Stimulated activated CD4-positive, alpha-beta T cell treated with anti-CD3 and anti-CD28 coated beads, Interleukin-1b, Interleukin-23, amount 100 ng/mL, for 4 hours (primary cell): ENCODE results near the gene ARL4C.
A peak's percentile ranks its signal among the peaks of the same experiment; 100 is the strongest.
"Not testable (repeated sequence)": the region's sequence is repeated elsewhere in the genome, so short reads cannot be mapped to it uniquely, and the experiment has no call there.

Experiments
- DNase-seq, 2 donors: peaks; one replicate each; pipeline ENCODE4 v3.0.0-alpha.2; 2020; ENCODE audit warnings: low read depth in 2 of 2

ARL4C gene

GRCh38 chr2:234476766-234477165, 20.1 kb downstream of the ARL4C start:
- no peak for DNase-seq

- DNase-seq = no peak
These were observed 22.2 kb downstream of the ARL4C start for GRCh38 chr2:234474654-234475053.

DNA sequence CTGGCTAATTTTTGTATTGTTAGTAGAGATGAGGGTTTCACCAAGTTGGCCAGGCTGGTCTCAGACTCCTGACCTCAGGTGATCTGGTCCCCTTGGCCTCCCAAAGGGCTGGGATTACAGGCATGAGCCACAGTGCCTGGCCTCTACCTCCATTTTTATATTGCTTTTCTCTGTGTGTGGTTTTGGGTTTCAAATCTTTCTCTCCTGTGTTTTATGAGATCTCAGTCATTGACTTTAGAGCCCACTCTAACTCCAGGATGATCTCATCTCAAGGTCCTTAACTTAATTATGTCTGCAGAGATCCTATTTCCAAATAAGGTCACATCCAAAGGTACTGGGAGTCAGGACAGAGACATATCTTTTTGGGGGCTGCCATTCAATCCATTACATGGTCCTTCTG, 24.7 kb downstream of the ARL4C start:
- no peak for DNase-seq

DNA sequence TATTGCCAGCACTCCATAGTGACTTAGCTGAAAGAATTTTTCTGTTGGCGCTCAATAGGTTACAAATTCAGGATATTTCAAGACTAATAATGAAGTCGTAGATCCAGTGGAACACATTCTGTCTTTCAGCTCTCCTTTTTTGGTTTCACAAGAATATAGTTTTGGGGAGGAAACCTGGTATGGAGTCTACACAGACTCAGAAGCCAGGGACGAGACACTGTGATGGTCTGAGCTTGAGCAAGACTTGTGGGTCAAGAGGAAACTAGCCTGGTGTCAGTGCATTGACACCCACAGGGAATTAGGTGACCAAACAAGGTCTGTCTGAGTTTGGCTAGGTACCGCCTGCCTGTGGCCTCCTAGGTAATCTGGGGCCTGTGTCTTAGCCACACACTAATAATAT, 26.9 kb downstream of the ARL4C start:
- DNase-seq = no peak

- no peak for DNase-seq
These were observed 27.5 kb downstream of the ARL4C start for GRCh38 chr2:234469251-234469845.

DNA sequence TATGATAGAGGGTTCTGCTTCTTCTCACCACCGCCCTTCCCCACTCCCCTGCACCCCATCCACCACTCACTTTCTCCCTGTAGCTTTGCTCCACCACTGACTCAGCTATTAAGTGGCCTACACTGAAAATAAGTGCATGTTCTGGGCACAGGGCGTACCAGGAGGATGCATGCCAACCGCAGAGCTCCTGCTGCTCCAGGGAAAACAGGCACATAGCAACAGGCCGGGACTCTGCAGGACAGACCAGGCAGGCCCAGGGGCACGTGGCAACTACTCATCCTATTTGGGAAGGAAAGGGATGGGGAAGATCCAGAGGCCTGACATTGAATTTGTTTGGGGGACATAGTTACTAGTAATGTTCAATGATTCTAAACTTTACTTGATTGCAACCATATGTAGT, 28.4 kb downstream of the ARL4C start:
- no peak for DNase-seq

DNA sequence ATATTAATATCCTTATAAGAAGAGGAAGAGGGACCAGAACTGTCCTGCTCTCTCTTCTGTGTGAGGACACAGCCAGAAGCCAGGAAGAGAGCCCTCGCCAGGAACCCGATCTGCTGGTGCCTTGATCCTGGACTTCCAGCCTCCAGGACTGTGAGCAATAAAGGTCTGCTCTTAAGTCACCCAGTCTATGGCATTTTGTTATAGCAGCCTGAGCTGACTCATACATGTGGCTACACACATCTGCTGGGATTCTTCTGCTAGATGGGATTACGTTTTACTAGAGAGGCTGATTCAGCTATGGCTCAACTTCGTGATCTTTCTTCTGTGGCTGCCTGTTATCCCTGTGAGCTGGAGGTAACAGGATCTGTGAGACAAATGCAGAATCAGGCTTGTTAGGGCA, 29.6 kb downstream of the ARL4C start:
- no peak for DNase-seq

- no peak for DNase-seq
These were observed 32.6 kb downstream of the ARL4C start for GRCh38 chr2:234464291-234464645.

DNA sequence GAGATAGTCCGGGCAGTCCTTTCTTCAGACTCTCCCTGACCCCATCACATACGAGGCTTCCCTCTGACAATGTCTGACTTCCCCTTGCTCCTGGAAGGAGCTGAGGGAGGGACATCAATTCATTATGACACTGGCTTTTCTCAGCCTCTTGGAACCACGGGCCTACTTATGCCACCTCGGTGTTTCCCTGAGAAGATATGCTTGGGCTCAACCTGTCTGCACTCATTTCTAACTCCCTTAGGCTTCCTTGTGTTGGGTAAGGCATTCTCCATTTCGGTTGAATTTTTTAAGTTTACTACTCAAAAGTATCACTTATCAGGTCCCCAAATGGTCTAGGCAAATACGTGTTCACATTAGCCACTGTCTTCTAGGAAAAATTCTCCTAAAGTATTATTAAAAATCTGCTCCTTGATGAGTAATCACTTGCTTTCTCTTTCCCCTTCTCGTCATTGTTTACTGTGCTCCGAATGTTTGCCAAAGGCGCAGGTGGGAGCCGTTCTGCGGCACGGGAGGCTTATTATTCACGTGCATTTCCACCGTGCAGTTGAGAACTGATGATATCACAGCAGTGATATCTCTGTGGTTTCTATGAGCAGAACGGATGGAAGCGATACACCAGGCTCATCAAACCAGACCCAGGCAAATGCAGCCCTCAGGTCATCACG, 33.1 kb downstream of the ARL4C start:
- peak; percentile 52 to 64 for DNase-seq

GRCh38 chr2:234462218-234462992, 34.5 kb downstream of the ARL4C start:
- DNase-seq = no peak

- no peak for DNase-seq
These were observed 37.4 kb downstream of the ARL4C start for GRCh38 chr2:234459401-234460009.

DNA sequence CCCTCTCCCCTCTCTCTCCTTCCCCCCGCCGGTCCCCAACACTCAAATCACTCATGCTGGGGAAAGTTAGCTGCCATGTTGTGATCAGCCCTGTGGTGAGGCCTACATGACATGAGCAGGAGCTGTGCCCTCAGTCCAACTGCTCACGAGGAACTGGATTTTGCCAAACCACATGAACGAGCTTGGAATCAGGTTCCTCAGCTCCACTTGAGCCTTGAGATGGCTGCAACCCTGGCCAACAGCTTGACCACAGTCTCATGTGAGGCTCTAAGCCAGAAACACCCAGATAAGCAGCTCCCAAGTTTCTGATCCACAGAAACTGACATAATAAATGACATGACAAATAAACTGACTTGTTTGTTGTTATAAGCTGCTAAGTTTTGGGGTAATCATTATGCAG, 38.4 kb downstream of the ARL4C start:
- no peak for DNase-seq

- DNase-seq = no peak
These were observed 39.5 kb downstream of the ARL4C start for GRCh38 chr2:234457421-234457820.

DNA sequence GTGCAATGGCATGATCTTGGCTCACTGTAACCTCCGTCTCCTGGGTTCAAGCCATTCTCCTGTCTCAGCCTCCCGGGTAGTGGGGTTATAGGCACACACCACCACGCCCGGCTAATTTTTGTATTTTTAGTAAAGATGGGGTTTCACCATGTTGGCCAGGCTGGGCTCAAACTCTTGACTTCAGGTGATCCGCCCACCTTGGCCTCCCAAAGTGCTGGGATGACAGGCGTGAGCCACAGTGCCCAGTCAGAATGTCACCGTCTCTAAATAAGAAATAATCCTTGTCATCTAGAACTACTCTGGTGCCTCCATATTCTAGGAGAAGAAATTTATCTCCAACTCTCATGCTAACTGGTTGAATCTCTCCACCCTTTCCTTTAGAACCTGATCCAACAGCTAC, 41.6 kb downstream of the ARL4C start:
- DNase-seq = not testable (repeated sequence)

- DNase-seq = no peak
These were observed 42.4 kb downstream of the ARL4C start for GRCh38 chr2:234454433-234454832.

- DNase-seq = no peak
These were observed 43.7 kb downstream of the ARL4C start for GRCh38 chr2:234453216-234453615.

DNA sequence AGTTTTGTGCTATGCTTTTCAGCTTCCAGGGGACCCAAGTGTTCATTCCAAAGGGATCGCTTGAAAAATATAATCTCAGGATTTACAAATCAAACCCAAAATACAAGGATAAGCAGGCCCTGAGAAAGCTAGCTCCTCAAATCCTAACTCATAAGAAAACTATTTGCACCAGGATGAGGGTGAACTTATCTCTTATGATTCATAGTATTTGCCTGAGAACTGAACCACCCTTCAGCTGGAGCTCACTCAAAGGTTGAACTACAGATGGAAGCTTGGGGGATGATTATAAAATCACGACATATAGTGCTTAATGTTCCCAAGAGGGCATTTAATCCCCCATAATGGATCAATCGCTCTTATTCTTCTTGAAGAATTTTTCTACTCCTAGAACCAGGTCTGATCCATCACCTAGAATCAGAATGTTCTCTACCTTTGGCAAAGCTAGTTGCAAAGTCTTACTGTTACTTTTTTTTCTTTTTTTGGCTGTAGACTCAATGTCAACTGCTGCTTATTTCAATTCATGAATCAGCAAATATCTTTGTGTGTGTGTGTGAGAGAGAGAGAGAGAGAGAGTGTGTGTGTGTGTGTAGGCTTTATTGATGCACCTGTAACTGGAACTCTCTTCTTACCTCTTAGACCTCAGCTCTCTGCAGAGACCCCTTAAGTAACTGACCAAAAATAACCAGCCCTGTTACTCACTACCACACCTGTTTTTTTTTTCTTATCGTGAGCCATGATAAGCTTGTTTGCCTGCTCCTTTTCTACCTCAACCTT, 44.8 kb downstream of the ARL4C start:
- DNase-seq = no peak

DNA sequence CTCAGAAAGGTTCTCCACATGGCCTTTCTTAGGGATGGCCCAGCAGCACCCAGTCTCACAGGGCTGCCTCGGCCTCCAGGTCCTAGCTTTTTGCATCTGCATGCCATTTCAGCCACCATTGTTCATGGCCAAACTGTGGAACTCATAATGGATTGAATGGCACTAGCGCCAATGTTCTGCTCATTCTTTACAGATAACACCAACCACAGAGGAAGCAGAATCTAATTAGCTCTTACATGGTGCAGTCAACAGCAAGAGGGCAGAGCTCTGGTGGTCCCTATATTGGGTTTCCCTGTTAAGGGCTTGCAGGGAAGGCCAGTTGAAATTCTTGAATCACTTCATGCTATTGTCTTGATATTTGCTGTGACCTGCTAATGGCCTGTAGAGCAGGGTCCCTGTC, 45.6 kb downstream of the ARL4C start:
- no peak for DNase-seq

GRCh38 chr2:234450431-234451124, 46.3 kb downstream of the ARL4C start:
- no peak for DNase-seq

DNA sequence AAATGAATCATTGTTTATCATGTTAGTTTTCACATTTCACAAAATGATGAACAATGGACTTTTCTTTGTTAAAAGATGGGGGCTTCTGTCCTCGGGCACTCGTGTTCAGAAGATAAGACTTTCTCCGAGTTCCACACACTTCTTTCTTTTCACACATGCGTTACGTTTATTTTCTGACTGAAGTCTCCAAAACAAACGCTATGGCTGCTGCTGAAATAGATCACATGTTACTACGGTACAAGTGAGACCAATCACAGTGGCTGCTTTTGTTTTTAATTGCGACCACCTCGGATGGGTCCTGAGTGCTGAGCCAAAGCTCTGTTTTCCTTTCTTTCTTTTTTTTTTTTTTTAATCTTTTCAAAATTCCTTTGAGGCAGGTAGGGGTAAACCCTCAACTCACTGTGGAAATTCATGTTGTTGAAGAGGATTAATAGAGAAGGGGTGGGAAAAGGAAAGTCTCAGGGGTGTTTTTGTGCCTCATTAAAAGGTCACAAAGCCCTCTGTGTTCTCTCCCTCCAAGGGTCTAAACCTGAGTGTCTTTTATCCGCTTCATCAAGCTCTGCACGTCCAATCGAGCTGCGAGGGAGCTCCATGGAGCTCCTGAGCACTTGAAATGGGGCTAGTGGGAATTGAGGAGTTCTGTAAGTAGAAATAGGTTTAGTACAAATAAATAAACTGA, 48.2 kb downstream of the ARL4C start:
- DNase-seq = no peak

DNA sequence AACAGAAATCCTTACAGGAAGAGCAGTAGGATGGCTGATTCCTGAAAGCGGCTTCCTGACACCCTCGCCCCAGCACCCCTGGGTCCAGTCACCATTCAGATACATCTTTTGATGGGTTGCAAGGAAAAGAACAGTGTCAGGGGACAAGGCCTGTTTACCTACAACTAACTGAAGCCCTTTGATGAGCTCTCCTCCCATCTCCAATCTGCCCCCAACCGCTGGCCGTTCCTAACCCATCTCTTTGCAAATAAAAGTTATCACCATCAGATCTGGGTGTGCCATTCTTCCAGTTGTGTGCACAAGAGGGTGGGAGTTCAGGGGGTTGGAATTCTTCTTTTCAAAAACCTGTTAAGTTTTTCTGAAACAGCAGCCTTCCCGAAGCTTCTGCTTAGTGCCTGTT, 48.9 kb downstream of the ARL4C start:
- DNase-seq = no peak
